HepG2 (cell line): ENCODE results near the gene NUP133.

Experiments used
- EP300 ChIP-seq, 3 experiments: sonication (generic) in 1 of 3; formaldehyde crosslinking in 1 of 3; IDR thresholded peaks; 2 replicates each; pipeline versions ENCODE4 v1.5.1 to v1.6.1; 2011 to 2020; ENCODE audit warnings: low read depth in 2 of 3, low read length in 2 of 3, borderline replicate concordance in 1 of 3, improper control_type of control experiment in 1 of 3, mild to moderate bottlenecking in 1 of 3, missing genetic modification reagents in 1 of 3, moderate library complexity in 1 of 3
- FOXM1 ChIP-seq: sonication (generic); formaldehyde crosslinking; IDR thresholded peaks from 2 replicates; pipeline ENCODE4 v1.5.0; 2020; ENCODE audit warnings: missing genetic modification reagents
- HDAC2 ChIP-seq: sonication (generic); formaldehyde crosslinking; IDR thresholded peaks from 2 replicates; pipeline ENCODE4 v1.4.0; 2020; ENCODE audit warnings: missing genetic modification reagents
- HNRNPUL1 ChIP-seq: fragments of 200-400 bp; formaldehyde crosslinking; IDR thresholded peaks from 2 replicates; pipeline ENCODE4 v1.6.1; 2017; ENCODE audit warnings: low read depth, mild to moderate bottlenecking, low read length, moderate library complexity
- NR2C2 ChIP-seq: sonication (generic); formaldehyde crosslinking; IDR thresholded peaks from 2 replicates; pipeline ENCODE4 v1.4.0; 2020; ENCODE audit warnings: missing genetic modification reagents, mild to moderate bottlenecking, moderate library complexity, borderline replicate concordance
- SALL1 ChIP-seq: sonication (generic); formaldehyde crosslinking; IDR thresholded peaks from 2 replicates; pipeline ENCODE4 v1.8.0; 2022; ENCODE audit warnings: mild to moderate bottlenecking, missing genetic modification reagents
- SUZ12 ChIP-seq: fragments of 150-350 bp; IDR thresholded peaks from 2 replicates; pipeline ENCODE4 v1.6.1; 2014; ENCODE audit warnings: low read depth, low read length
- ZNF460 ChIP-seq: sonication (generic); formaldehyde crosslinking; IDR thresholded peaks from 2 replicates; pipeline ENCODE4 v1.5.1; 2020; ENCODE audit warnings: missing genetic modification reagents, mild to moderate bottlenecking, borderline replicate concordance
- TF ChIP-seq, protein P1 (sequence below): sonication (generic); formaldehyde crosslinking; IDR thresholded peaks from 2 replicates; pipeline ENCODE4 v1.5.0; 2020; ENCODE audit warnings: mild to moderate bottlenecking, missing genetic modification reagents, moderate library complexity

DNA sequence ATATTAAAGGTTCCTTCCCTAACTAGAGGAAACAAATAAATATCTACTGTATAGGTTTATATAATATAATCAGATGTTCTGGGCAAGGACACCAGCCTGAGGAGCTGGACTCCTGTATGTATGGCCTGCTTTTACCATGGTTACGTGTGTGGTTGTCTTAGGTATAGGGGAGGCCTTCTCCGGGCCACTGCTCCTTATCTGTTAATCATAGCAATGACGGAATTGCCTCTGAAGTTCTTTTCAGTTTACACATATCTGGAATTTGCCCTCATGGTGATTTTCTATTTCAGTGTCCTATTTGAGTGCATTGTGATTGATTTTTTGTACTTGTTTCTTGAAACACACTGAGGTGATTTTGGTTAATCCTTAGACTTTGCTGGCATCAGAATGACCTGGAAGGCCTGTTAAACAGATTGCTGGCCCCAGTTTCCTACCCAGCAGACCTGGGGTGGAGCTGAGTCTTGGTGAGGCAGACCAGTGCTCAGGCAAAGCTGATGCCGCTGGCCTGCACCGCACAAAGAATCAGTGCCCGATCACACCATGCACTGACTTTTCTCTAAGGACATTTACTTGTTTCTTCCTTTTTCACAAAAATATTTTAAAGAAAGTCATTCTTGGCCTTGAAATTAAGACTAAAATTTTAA lies 31.8 kb upstream of the NUP133 start:
- TF ChIP-seq HDAC2 (CRISPR knock-in tag) = no peak
- no peak for TF ChIP-seq SALL1 (CRISPR knock-in tag)
- no peak for TF ChIP-seq FOXM1 (CRISPR knock-in tag)
- no peak for TF ChIP-seq EP300 (IDR thresholded peaks at IDR 0.05; ENCODE audit: low read depth in 2 of 2, low read length in 2 of 2)
- no peak for TF ChIP-seq EP300 (CRISPR knock-in tag; IDR thresholded peaks at IDR 0.05; ENCODE audit: borderline replicate concordance)
- no peak for TF ChIP-seq SUZ12
- no peak for TF ChIP-seq ZNF460 (CRISPR knock-in tag)
- TF ChIP-seq NR2C2 = no peak
- TF ChIP-seq HNRNPUL1 = no peak
- TF ChIP-seq, protein P1, sequence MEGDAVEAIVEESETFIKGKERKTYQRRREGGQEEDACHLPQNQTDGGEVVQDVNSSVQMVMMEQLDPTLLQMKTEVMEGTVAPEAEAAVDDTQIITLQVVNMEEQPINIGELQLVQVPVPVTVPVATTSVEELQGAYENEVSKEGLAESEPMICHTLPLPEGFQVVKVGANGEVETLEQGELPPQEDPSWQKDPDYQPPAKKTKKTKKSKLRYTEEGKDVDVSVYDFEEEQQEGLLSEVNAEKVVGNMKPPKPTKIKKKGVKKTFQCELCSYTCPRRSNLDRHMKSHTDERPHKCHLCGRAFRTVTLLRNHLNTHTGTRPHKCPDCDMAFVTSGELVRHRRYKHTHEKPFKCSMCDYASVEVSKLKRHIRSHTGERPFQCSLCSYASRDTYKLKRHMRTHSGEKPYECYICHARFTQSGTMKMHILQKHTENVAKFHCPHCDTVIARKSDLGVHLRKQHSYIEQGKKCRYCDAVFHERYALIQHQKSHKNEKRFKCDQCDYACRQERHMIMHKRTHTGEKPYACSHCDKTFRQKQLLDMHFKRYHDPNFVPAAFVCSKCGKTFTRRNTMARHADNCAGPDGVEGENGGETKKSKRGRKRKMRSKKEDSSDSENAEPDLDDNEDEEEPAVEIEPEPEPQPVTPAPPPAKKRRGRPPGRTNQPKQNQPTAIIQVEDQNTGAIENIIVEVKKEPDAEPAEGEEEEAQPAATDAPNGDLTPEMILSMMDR (CRISPR knock-in tag) = no peak
